ENCODE data around the gene SPEG. TPM values are rescaled to one million over a fixed set of nuclear protein-coding genes. Genes with fewer than 3 reads are reported as not detected.

Gene SPEG
- total and polyA plus RNA-seq, 2 of the 8 experiments (the other 6 are each of a cell fraction or from before 2014, with no cell fraction given) = 19.9 to 32.0 TPM

GRCh38 chr2:219521066-219521880 is 86.6 kb downstream of the SPEG start (continued):
- TF ChIP-seq CHD7 (IDR thresholded peaks at IDR 0.05; ENCODE audit: insufficient replicate concordance, low read length) (no peak), SAP30 (IDR thresholded peaks at IDR 0.05; ENCODE audit: insufficient read depth, insufficient replicate concordance, low read length) (no peak), BCL11A (IDR thresholded peaks at IDR 0.05; ENCODE audit: low read depth in 2 of 2, low read length in 2 of 2) (no peak), PHF8 (conservative IDR thresholded peaks at IDR 0.05; ENCODE audit: low read depth, low read length) (no peak), TBP (IDR thresholded peaks at IDR 0.05; ENCODE audit: low read depth, low read length) (no peak), TCF12 (IDR thresholded peaks at IDR 0.05; ENCODE audit: low read depth, low read length) (no peak), JUN (IDR thresholded peaks at IDR 0.05; ENCODE audit: low read depth, low read length) (no peak), YY1 (IDR thresholded peaks at IDR 0.05; ENCODE audit: low read depth, low read length) (peak; percentile 57), SUZ12 (IDR thresholded peaks at IDR 0.05; ENCODE audit: low read length) (no peak), POU5F1 (IDR thresholded peaks at IDR 0.05; ENCODE audit: low read depth, low read length) (no peak)
